HepG2 (cell line): ENCODE data around the gene PIAS1. TPM values are rescaled to one million over a fixed set of nuclear protein-coding genes. Genes with fewer than 3 reads are reported as not detected.

ENCODE experiments used
- ARNT2 ChIP-seq: sonication (generic); formaldehyde crosslinking; IDR thresholded peaks from 2 replicates; pipeline ENCODE4 v1.8.0; 2022; ENCODE audit warnings: mild to moderate bottlenecking, low read depth, missing genetic modification reagents, moderate library complexity
- ASH2L ChIP-seq: fragments of 300-600, 200-600 bp; sonication (generic); IDR thresholded peaks from 2 replicates; pipeline ENCODE4 v1.7.0; 2017; ENCODE audit warnings: low read depth, mild to moderate bottlenecking, moderate library complexity, mixed read lengths, low read length; ENCODE audit not compliant: insufficient read length
- CBFB ChIP-seq: sonication (generic); formaldehyde crosslinking; IDR thresholded peaks from 2 replicates; pipeline ENCODE4 v1.4.0; 2020; ENCODE audit warnings: missing genetic modification reagents
- CREB1 ChIP-seq, 2 experiments: fragments of 450-650 bp in 1 of 2; IDR thresholded peaks; 2 replicates each; pipeline ENCODE4 v1.6.1; 2016 to 2017; ENCODE audit warnings: control low read depth in 1 of 2, mild to moderate bottlenecking in 1 of 2, missing compliant biosample characterization in 1 of 2, missing genetic modification characterization in 1 of 2
- CREM ChIP-seq, 2 experiments: sonication (generic) in 1 of 2; formaldehyde crosslinking in 1 of 2; IDR thresholded peaks; 2 replicates each; pipeline versions ENCODE4 v1.4.0 to v1.6.1; 2016 to 2020; ENCODE audit warnings: antibody characterized with exemption in 1 of 2, mild to moderate bottlenecking in 1 of 2, missing genetic modification reagents in 1 of 2
- FOXP1 ChIP-seq, 2 experiments: fragments of 450-650 bp in 1 of 2; IDR thresholded peaks; 2 replicates each; pipeline ENCODE4 v1.6.1; 2017 to 2018; ENCODE audit warnings: antibody characterized with exemption in 1 of 2
- HBP1 ChIP-seq: IDR thresholded peaks from 2 replicates; pipeline ENCODE4 v1.6.1; 2016; ENCODE audit warnings: low read depth, control low read depth
- IRF2 ChIP-seq: IDR thresholded peaks from 2 replicates; pipeline ENCODE4 v1.6.1; 2018; ENCODE audit warnings: missing genetic modification reagents, missing compliant biosample characterization
- MEIS2 ChIP-seq: sonication (generic); formaldehyde crosslinking; IDR thresholded peaks from 2 replicates; pipeline ENCODE4 v1.9.0; 2021; ENCODE audit warnings: mild to moderate bottlenecking, missing genetic modification reagents
- NFKB2 ChIP-seq: sonication (generic); formaldehyde crosslinking; IDR thresholded peaks from 2 replicates; pipeline ENCODE4 v1.4.0; 2020; ENCODE audit warnings: missing genetic modification reagents, borderline replicate concordance
- SAFB2 ChIP-seq: sonication (generic); formaldehyde crosslinking; IDR thresholded peaks from 2 replicates; pipeline ENCODE4 v1.5.1; 2020; ENCODE audit warnings: missing genetic modification reagents, low read depth, mild to moderate bottlenecking, borderline replicate concordance
- TARDBP ChIP-seq: sonication (generic); formaldehyde crosslinking; IDR thresholded peaks from 2 replicates; pipeline ENCODE4 v1.8.0; 2022; ENCODE audit warnings: mild to moderate bottlenecking, missing genetic modification reagents
- ZNF446 ChIP-seq: sonication (generic); formaldehyde crosslinking; IDR thresholded peaks from 2 replicates; pipeline ENCODE4 v1.5.0; 2020; ENCODE audit warnings: mild to moderate bottlenecking, missing genetic modification reagents
- polyA plus RNA-seq, 8 experiments: library from polyadenylated mRNA; depleted of rRNA in 3 of 8; stranded (reverse) in 7 of 8; unstranded in 1 of 8; fragments of >200 nt; fragmentation: Illumina TruSeq in 4 of 8; extraction: Trizol in 4 of 8; gene quantifications; 2 replicates each; pipeline versions ENCODE4 v1.2.1 to v1.2.3, GENCODE V29; 2011 to 2016; ENCODE audit warnings: low read depth in 4 of 8, missing spikeins in 1 of 8, mixed read lengths in 1 of 8; ENCODE audit not compliant: insufficient read depth in 1 of 8
- total RNA-seq, 5 experiments: library from RNA; depleted of rRNA; stranded (reverse); fragments of >200 nt; fragmentation: Illumina TruSeq; extraction: Trizol; gene quantifications; 2 replicates each; pipeline ENCODE4 v1.2.3, GENCODE V29; 2016; ENCODE audit warnings: low read depth in 1 of 5
- TF ChIP-seq, protein P1 (sequence below), 2 experiments: fragments of 450-650 bp in 1 of 2; sonication (generic) in 1 of 2; formaldehyde crosslinking in 1 of 2; IDR thresholded peaks; 2 replicates each; pipeline versions ENCODE4 v1.6.1 to v1.8.0; 2016 to 2022; ENCODE audit warnings: antibody characterized with exemption in 1 of 2, mild to moderate bottlenecking in 1 of 2, missing genetic modification reagents in 1 of 2

The PIAS1 gene
- total and polyA plus RNA-seq, 2 of the 13 experiments (the other 11 are each of a cell fraction or from before 2014, with no cell fraction given): 20.7 to 33.7 TPM

GRCh38 chr15:68010361-68011153 lies 43.6 kb upstream of the PIAS1 start (continued):
- TF ChIP-seq, protein P1, sequence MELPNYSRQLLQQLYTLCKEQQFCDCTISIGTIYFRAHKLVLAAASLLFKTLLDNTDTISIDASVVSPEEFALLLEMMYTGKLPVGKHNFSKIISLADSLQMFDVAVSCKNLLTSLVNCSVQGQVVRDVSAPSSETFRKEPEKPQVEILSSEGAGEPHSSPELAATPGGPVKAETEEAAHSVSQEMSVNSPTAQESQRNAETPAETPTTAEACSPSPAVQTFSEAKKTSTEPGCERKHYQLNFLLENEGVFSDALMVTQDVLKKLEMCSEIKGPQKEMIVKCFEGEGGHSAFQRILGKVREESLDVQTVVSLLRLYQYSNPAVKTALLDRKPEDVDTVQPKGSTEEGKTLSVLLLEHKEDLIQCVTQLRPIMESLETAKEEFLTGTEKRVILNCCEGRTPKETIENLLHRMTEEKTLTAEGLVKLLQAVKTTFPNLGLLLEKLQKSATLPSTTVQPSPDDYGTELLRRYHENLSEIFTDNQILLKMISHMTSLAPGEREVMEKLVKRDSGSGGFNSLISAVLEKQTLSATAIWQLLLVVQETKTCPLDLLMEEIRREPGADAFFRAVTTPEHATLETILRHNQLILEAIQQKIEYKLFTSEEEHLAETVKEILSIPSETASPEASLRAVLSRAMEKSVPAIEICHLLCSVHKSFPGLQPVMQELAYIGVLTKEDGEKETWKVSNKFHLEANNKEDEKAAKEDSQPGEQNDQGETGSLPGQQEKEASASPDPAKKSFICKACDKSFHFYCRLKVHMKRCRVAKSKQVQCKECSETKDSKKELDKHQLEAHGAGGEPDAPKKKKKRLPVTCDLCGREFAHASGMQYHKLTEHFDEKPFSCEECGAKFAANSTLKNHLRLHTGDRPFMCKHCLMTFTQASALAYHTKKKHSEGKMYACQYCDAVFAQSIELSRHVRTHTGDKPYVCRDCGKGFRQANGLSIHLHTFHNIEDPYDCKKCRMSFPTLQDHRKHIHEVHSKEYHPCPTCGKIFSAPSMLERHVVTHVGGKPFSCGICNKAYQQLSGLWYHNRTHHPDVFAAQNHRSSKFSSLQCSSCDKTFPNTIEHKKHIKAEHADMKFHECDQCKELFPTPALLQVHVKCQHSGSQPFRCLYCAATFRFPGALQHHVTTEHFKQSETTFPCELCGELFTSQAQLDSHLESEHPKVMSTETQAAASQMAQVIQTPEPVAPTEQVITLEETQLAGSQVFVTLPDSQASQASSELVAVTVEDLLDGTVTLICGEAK (IDR thresholded peaks at IDR 0.05): no peak
- TF ChIP-seq, protein P1 (CRISPR knock-in tag; IDR thresholded peaks at IDR 0.05): no peak
- TF ChIP-seq CREM (IDR thresholded peaks at IDR 0.05) (no peak), CREM (CRISPR knock-in tag; IDR thresholded peaks at IDR 0.05) (no peak), CBFB (CRISPR knock-in tag) (no peak), NFKB2 (CRISPR knock-in tag) (no peak), FOXP1 (IDR thresholded peaks at IDR 0.05) (no peak), FOXP1 (CRISPR knock-in tag; IDR thresholded peaks at IDR 0.05) (no peak), SAFB2 (CRISPR knock-in tag) (no peak), IRF2 (CRISPR knock-in tag) (no peak), CREB1 (IDR thresholded peaks at IDR 0.05) (no peak), CREB1 (CRISPR knock-in tag; IDR thresholded peaks at IDR 0.05) (no peak), MEIS2 (CRISPR knock-in tag) (no peak), HBP1 (CRISPR knock-in tag) (no peak), ASH2L (no peak), ZNF446 (no peak), TARDBP (CRISPR knock-in tag) (no peak), ARNT2 (no peak)
